HG03159 (cell line): ENCODE results near the gene KIAA0513.
A peak's percentile ranks its signal among the peaks of the same experiment; 100 is the strongest.

ENCODE experiments used
- ATAC-seq: cut with Tn5 transposase; IDR thresholded peaks from one replicate; pipeline ENCODE4 v1.9.1; 2021; ENCODE audit warnings: mild to moderate bottlenecking, moderate library complexity; ENCODE audit not compliant: unreplicated experiment

Gene KIAA0513

GRCh38 chr16:85027349-85027957, at the start of gene KIAA0513:
KIAA0513 (plus strand) TSS chr16:85027795; CDS start chr16:85067072, 39,277 bp downstream.
- ATAC-seq: peak; percentile 83

DNA sequence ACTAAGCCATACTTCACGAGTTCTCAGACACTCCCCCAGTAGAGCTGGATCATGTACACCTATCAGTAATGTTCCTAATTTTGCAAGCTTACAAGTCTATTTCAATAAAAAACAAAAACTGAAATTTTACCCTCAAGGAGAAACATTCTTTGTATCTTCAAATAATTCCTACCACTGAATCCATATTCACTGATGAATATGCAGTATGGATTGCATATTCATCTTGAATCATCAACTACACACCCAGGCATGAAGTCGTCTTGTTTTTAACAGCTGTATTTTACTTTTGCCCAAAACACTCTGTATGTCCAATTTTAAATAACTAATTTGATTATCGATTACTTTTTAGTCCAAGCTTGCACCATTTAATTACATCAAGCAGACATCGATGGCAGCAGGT, 48.1 kb upstream of the KIAA0513 start:
- ATAC-seq: no peak

GRCh38 chr16:84982434-84982833, 45.2 kb upstream of the KIAA0513 start:
- no peak for ATAC-seq

- ATAC-seq: no peak
Observed at GRCh38 chr16:84985079-84986065, 42.2 kb upstream of the KIAA0513 start.

DNA sequence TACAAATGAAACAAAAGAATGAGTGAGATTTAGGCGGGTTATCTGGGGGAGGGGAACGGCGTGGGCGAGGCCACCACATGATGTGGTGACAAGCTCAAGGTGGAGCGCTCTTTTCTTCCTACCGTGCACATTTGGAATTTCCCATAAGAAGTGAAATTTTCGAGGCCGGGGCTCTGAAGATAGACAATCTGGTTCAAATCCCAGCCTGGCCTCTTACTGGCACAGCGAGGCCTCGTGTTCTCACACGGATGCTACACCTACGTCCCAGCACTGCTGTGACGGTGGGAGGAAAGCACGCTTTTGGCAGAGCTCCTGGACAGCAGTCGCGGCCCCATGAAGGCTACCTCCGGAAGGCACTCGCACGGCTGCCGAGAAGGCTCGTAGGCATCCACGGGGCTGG, 41.5 kb upstream of the KIAA0513 start:
- no peak for ATAC-seq

DNA sequence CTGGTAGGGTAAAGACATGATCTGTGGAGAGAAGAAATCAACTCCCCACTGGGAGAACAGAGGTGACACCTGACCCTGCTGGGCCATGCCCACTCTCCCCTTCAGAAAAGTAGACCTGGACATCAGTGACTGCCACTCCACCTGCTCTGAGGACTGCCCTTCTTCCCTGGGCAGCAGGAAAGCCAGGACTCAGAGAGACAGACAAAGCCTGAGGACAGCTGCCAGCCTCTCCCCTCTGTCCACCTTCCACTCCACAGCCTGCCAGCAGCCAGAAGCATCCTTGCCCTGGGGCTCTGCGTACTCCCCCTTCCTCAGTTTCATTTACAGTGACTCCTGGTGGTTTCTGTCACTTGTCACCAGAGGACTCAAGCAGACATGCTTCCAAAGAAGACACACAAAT, 40.7 kb upstream of the KIAA0513 start:
- no peak for ATAC-seq

GRCh38 chr16:84988328-84989080, 39.1 kb upstream of the KIAA0513 start:
- no peak for ATAC-seq

- ATAC-seq: no peak
Observed at GRCh38 chr16:84989749-84990620, 37.6 kb upstream of the KIAA0513 start.

DNA sequence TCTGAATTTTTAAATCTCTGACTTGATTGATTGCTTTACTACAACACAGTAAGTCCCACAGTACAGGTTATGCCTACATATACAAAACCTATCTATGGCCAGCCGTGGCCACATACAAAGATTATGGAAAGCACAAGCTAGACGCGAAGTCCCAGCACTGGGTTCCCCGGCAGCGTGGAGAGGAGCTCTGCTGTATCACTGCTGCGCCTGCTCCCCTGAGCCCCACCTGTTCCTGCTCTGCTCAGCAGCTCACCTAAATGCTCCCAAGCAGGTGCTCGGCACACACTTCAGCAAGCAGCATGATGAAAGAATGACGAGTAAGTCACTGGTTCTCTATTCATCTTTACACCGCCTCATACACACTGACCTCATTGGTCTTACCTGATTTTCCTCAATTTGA, 36.8 kb upstream of the KIAA0513 start:
- no peak for ATAC-seq

DNA sequence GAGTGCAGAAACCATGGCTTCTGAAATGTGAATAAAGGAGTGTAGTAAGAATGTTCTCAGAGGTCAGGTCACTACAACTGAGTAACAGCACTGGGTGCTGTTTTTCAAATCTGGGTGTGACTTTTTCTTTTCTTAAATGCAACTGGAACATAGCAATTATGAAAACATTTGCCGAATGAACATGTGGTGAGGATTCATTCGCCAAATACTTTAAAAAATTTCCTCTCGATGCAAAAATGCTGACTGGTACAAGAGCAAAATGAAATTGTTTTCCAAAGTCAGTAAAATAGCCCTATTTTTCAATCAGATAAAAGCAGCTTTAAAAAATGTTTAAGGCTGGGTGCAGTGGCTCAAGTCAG, 34.9 kb upstream of the KIAA0513 start:
- no peak for ATAC-seq

GRCh38 chr16:84993926-84994325, 33.7 kb upstream of the KIAA0513 start:
- ATAC-seq: no peak

DNA sequence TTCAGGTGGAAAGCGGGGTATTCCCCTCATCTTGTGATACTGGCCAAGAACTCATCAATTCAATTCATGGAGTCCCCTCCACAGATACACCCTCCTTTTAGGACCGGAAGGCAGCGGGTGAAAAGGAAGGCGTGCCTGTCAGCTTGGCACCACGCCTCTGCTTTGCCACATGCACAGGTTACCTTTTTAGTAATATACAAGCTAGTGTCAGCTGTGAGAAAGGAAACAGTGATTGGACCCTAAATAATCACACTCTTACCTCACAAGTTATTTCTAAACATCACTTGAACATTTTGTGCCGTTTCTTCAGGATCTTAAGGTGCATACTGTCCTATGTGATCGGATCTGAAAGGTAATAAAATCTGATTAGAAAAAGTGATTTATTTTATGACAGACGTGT, 31.9 kb upstream of the KIAA0513 start:
- no peak for ATAC-seq

DNA sequence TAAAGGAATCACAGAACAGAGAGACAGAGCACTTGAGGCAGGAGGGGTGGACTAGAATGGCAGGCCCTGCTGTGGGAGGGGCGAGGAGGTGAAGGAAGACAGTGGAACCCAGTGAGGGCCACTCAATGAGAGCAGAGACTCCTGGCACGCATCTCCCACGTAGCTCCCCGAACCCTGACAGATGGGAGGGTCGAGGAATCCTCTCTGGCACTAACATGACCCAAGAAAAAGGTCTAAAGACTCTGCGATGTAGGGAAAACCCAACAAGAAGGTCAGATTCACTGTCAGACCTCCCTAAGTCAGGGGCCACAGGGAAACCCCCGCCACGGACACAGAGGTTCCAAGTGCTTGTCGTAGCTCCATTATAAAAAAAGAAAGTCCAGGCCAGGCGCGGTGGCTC, 31.2 kb upstream of the KIAA0513 start:
- ATAC-seq: no peak

DNA sequence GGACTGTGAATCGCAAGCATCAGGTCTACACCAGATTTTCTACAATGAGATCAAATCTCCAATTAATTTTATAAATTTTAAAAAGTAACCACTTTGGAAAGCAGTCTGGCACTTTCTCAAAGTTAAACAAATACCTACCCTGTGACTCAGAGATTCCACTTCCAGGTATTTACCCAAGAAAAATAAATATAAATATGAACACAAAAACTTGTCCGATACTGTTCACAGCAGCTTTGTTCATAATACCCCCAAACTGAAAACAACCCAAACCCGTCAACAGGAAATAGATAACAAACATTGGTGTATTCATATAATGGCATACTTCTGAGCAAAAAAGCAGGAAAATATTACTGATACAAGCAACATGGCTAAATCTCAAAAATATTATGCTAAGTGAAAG, 28.4 kb upstream of the KIAA0513 start:
- no peak for ATAC-seq

GRCh38 chr16:84999857-85000480, 27.6 kb upstream of the KIAA0513 start:
- no peak for ATAC-seq

- ATAC-seq: no peak
Observed at GRCh38 chr16:85002099-85002541, 25.5 kb upstream of the KIAA0513 start.

DNA sequence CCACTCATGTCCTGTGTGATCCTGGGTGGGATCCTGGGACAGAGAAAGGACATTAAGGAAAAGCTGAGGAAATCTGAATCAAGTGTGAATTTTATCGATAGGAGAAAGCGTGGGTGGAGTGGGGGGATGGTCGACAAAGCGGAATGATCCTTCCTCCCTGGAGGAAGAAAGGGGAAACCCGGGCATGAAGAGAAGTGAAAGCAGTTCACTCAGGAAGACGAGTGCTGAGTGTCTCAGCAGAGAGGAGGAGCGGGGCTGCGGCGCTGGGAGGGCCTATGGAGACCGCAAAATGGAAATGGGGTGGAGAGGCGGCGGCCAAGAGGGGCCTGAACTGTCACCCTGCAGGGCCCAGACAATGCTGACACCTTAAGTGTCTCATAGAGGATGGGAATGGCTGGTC, 25.0 kb upstream of the KIAA0513 start:
- no peak for ATAC-seq

GRCh38 chr16:85003076-85003475, 24.5 kb upstream of the KIAA0513 start:
- ATAC-seq: no peak

- ATAC-seq: no peak
Observed at GRCh38 chr16:85003725-85004586, 23.6 kb upstream of the KIAA0513 start.
